22Rv1 (cell line): ENCODE results near the gene UCKL1.
A peak's percentile ranks its signal among the peaks of the same experiment; 100 is the strongest.
"Not testable (repeated sequence)": the region's sequence is repeated elsewhere in the genome, so short reads cannot be mapped to it uniquely, and the experiment has no call there.

Source experiments
- H3K27ac ChIP-seq: fragments of 450-650 bp; 2 replicates; pipeline ENCODE4 v1.5.1; 2017
- ZFX ChIP-seq: fragments of 450-650 bp; IDR thresholded peaks from 2 replicates; pipeline ENCODE4 v1.6.1; 2017; ENCODE audit warnings: antibody characterized with exemption, borderline replicate concordance
- TF ChIP-seq, protein P1 (sequence below): fragments of 450-650 bp; IDR thresholded peaks from 2 replicates; pipeline ENCODE4 v1.5.1; 2017; ENCODE audit warnings: mild to moderate bottlenecking

UCKL1 gene

DNA sequence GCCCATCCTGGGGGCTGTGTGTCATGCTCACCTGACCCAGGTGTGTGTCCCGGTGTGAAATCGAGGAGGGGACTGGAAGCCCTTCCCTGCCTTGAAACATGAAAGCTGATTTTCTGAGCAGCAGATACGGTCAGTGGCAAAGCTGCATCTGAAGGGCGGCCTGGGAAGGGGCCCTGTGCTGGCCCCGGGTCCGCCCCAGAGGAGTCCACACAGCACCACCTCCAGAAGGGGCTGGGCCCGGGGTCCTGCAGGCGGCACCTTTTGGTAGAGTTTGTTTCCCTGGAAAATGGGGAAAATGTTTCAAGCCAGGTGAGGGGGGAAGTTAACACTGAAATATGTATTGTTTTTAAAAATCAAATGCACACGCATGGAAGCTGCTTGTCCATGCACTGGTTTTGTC is 20.8 kb downstream of the UCKL1 start:
- H3K27ac ChIP-seq, result no peak overlapping the region
- TF ChIP-seq ZFX, result no peak
- TF ChIP-seq, protein P1, sequence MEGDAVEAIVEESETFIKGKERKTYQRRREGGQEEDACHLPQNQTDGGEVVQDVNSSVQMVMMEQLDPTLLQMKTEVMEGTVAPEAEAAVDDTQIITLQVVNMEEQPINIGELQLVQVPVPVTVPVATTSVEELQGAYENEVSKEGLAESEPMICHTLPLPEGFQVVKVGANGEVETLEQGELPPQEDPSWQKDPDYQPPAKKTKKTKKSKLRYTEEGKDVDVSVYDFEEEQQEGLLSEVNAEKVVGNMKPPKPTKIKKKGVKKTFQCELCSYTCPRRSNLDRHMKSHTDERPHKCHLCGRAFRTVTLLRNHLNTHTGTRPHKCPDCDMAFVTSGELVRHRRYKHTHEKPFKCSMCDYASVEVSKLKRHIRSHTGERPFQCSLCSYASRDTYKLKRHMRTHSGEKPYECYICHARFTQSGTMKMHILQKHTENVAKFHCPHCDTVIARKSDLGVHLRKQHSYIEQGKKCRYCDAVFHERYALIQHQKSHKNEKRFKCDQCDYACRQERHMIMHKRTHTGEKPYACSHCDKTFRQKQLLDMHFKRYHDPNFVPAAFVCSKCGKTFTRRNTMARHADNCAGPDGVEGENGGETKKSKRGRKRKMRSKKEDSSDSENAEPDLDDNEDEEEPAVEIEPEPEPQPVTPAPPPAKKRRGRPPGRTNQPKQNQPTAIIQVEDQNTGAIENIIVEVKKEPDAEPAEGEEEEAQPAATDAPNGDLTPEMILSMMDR, result no peak

DNA sequence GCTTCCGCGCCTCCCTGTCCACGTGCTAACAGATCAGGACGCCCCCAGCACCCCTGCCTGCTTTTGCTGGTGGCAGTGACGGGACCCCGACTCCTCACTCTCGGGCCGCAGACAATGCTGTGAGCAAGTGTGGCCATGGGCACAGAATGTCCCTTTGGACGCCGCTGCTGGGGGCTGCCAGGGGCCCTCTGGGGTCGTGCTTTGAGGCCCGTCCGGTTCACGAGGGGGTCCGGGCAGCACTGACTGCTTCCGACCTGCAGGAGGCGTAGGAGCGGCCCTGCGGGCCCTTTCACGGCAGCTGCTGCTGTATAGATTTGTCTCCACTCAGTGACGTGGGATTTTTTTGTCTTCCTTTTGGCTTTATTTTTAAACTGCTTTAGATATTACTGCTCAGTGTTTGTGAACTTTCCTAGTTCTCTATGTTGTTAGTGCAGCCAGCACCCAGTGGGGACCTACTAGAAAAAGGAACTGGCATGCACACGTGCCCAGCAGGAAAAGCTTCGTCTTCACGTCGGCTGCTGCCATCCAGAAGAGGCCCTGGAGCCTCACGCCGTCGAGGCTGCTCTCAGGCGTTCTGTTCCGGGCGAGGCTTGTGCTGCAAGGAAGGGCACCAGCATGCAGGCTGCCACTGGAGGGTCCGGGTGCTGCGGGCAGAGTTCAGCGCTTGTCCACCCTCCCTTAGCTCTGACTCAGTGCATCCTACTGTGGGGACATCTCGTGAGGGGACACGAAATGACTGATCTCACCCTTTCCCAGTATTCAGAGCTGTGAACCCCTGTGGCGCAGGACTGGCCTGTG is 21.7 kb downstream of the UCKL1 start:
- no peak overlapping the region for H3K27ac ChIP-seq
- no peak for TF ChIP-seq ZFX
- TF ChIP-seq, protein P1, result peak; percentile 41

DNA sequence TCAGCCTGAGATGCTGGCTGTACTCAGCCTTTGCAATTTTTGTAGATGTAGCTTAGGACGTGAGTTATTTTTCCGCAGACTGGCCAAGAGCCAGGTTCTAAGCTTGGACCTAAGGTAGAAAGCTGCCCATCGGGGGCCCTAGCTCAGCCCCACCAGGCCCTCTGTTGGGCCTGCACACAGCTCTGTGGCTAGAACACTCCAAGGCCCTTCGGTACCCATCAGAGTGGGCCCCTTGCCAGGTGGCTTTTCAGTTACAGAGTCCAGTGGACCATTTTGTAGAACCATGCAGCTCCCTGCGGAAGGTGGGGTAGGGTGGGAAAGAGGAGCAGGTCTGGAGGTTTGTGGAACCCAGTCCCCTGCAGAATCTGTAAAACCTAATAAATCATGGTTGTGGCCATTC is 22.6 kb downstream of the UCKL1 start:
- TF ChIP-seq, protein P1, result no peak
- no peak for TF ChIP-seq ZFX
- no peak overlapping the region for H3K27ac ChIP-seq

DNA sequence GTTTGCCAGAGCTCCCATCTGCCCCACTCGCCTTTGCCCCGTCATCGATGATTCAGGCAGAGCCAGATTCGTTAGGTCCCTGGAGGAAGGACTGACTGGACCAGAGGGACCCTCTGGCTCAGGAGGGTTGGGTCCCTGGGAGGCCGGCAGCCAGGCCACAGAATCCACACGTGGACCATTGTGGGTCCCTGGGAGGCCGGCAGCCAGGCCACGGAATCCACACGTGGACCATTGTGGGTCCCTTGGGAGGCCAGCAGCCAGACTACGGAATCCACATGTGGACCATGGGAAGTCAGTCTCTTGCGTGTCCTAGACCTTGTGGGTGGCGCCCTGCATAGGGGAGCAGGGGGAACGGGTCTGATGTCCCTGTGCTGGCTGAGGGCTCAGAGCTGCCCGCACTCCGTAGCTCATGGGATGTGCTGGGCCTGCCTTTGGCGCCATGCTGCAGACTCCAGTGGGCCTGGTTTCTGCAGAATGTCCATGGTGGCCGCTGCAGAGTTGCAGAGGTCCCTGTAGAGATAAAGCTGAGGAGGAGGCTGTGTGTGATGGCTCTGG is 23.5 kb downstream of the UCKL1 start:
- TF ChIP-seq, protein P1, result no peak
- no peak for TF ChIP-seq ZFX

DNA sequence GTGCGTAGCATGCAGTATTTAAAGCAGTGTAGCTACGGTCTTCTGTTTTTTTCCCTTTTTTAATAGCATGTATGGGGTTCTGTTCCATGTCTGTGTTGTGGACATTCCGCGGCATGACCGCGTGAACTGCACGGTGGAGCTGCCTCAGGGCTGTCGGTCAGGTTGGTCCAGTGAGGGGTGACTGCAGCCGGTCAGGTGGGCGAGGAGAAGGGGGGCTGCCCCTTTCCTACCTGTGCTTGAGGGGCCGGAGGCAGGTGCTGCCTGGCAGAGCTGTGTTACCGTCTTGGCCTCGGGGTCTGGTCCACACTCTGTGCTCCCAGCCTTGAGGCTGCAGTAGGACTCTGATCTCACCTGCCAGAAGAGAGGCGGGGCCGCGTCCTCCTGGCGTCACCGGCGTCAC is 24.5 kb downstream of the UCKL1 start:
- H3K27ac ChIP-seq, result no peak overlapping the region
- TF ChIP-seq ZFX, result no peak
- TF ChIP-seq, protein P1, result no peak

More for the DNA sequence above, 23.5 kb downstream of the UCKL1 start:
- no peak overlapping the region for H3K27ac ChIP-seq

DNA sequence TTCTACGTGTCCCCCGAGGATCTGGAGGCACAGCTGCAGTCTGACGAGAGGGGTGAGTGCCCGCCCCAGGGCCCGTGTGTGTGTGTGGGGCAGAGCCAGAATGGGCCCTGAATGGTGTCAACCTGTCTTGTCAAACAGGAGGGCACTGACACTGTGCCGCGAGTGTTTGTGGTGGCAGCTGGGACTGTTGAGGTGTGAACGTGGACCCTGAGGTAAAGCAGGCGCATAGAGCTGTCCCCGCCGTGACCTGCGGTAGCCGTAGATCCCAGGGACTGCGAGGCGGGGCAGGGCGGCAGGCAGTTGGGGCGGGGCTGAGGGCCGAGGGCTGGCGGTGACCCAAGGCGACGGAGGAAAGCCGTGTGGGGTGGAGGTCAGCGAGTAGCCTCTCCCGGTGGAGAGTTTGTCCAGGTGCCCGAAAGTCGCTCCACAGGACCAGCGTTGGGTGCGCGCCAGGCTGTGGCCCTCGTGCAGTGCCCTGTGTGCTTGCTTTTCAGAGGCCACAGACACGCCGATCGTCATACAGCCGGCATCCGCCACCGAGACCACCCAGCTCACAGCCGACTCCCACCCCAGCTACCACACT is 25.2 kb downstream of the UCKL1 start:
- no peak overlapping the region for H3K27ac ChIP-seq
- TF ChIP-seq, protein P1, result no peak
- TF ChIP-seq ZFX, result no peak

DNA sequence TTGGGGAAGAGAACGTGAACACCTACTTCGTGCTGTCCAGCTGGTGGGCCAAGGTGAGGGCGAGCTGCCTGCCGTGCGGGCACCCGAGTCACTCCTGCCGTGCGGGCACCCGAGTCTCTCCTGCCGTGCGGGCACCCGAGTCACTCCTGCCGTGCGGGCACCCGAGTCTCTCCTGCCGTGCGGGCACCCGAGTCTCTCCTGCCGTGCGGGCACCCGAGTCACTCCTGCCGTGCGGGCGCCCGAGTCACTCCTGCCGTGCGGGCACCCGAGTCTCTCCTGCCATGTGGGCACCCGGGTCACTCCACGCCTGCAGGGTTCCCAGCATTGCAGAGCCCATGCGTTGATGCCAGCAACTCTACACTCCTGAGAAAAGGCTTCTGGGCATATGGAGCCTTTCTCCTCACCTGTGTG is 26.7 kb downstream of the UCKL1 start:
- not testable (repeated sequence) for H3K27ac ChIP-seq
